ENCODE data around the gene FRMD4A. TPM values are rescaled to one million over a fixed set of nuclear protein-coding genes. Genes with fewer than 3 reads are reported as not detected.
A peak's percentile ranks its signal among the peaks of the same experiment; 100 is the strongest.

Gene FRMD4A
- total and polyA plus RNA-seq, 8 donors: 6.9 to 25.3 (median 11.3) TPM

- DNase-seq: peak in 1 of 2 donors; percentile 46
- TF ChIP-seq POLR2AphosphoS5 (IDR thresholded peaks at IDR 0.05): peak in 1 of 3 donors; percentile 67
- TF ChIP-seq EP300 (IDR thresholded peaks at IDR 0.05): no peak
- no peak for TF ChIP-seq POLR2A (IDR thresholded peaks at IDR 0.05)
- TF ChIP-seq, protein P1, sequence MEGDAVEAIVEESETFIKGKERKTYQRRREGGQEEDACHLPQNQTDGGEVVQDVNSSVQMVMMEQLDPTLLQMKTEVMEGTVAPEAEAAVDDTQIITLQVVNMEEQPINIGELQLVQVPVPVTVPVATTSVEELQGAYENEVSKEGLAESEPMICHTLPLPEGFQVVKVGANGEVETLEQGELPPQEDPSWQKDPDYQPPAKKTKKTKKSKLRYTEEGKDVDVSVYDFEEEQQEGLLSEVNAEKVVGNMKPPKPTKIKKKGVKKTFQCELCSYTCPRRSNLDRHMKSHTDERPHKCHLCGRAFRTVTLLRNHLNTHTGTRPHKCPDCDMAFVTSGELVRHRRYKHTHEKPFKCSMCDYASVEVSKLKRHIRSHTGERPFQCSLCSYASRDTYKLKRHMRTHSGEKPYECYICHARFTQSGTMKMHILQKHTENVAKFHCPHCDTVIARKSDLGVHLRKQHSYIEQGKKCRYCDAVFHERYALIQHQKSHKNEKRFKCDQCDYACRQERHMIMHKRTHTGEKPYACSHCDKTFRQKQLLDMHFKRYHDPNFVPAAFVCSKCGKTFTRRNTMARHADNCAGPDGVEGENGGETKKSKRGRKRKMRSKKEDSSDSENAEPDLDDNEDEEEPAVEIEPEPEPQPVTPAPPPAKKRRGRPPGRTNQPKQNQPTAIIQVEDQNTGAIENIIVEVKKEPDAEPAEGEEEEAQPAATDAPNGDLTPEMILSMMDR (IDR thresholded peaks at IDR 0.05): no peak
- Histone ChIP-seq H3K27ac (no peak overlapping the region), H3K4me1 (no peaks in the 10 kb centered on the region), H3K36me3 (no peaks in the 10 kb centered on the region), H3K9me3 (peaks cover 0 to 9% (median 6%) of the 10 kb centered on the region in 4 donors), H3K27me3 (no peaks in the 10 kb centered on the region), H3K4me3 (no peak overlapping the region)
- WGBS, 5 donors: 64 to 73% (median 68%) methylated on average over 6 of the region's 6 CpGs
- intact Hi-C loops (cut with DNase I; ENCODE audit: low total_unique reads): no loop called here
Measured at GRCh38 chr10:14056610-14057332, 274.0 kb downstream of the FRMD4A start.

- Histone ChIP-seq H3K27me3 (no peaks in the 10 kb centered on the region), H3K9me3 (peaks cover 0 to 9% (median 6%) of the 10 kb centered on the region in 4 donors), H3K4me1 (no peaks in the 10 kb centered on the region), H3K4me3 (no peak overlapping the region), H3K27ac (no peak overlapping the region), H3K36me3 (no peaks in the 10 kb centered on the region)
- 61 to 80% (median 68%) methylated on average over 5 of the region's 5 CpGs for WGBS, 5 donors
- intact Hi-C loops (cut with DNase I; ENCODE audit: low total_unique reads): no loop called here
- no peak for DNase-seq
- TF ChIP-seq POLR2A (IDR thresholded peaks at IDR 0.05): no peak
- TF ChIP-seq, protein P1 (IDR thresholded peaks at IDR 0.05): no peak
- no peak for TF ChIP-seq POLR2AphosphoS5 (IDR thresholded peaks at IDR 0.05)
- no peak for TF ChIP-seq EP300 (IDR thresholded peaks at IDR 0.05)
Measured at GRCh38 chr10:14052931-14053330, 277.8 kb downstream of the FRMD4A start.

DNA sequence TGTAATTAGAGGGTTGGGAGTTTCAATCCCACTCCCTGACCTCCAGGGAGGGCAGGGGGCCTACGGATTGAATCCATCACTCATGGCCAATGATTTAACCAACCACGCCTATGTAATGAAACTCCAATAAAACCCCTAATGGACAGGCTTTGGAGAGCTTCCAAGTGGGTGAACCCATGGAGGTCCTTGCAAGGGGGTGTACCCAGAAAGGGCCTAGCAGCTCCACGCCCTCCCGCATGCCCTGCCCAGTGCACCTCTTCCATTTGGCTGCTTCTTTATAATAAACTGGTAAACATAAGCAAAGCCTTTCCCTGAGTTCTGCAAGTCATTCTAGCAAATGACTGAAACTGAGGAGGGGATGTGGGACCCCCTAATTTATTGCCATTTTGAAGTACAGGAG is 280.1 kb downstream of the FRMD4A start:
- TF ChIP-seq, protein P1 (IDR thresholded peaks at IDR 0.05): no peak
- TF ChIP-seq POLR2A (IDR thresholded peaks at IDR 0.05) (no peak), EP300 (IDR thresholded peaks at IDR 0.05) (no peak), POLR2AphosphoS5 (IDR thresholded peaks at IDR 0.05) (no peak)
- no peaks in the 10 kb centered on the region for H3K36me3 ChIP-seq
- no peak overlapping the region for H3K4me3 ChIP-seq
- no peaks in the 10 kb centered on the region for H3K27me3 ChIP-seq
- H3K4me1 ChIP-seq: no peaks in the 10 kb centered on the region
- peaks cover 0 to 9% (median 6%) of the 10 kb centered on the region in 4 donors for H3K9me3 ChIP-seq
- DNase-seq: peak in 1 of 2 donors; percentile 24
- H3K27ac ChIP-seq: no peak overlapping the region
- WGBS, 5 donors: 78 to 83% (median 80%) methylated on average over 4 of the region's 4 CpGs
- intact Hi-C loops (cut with DNase I; ENCODE audit: low total_unique reads): no loop called here

DNA sequence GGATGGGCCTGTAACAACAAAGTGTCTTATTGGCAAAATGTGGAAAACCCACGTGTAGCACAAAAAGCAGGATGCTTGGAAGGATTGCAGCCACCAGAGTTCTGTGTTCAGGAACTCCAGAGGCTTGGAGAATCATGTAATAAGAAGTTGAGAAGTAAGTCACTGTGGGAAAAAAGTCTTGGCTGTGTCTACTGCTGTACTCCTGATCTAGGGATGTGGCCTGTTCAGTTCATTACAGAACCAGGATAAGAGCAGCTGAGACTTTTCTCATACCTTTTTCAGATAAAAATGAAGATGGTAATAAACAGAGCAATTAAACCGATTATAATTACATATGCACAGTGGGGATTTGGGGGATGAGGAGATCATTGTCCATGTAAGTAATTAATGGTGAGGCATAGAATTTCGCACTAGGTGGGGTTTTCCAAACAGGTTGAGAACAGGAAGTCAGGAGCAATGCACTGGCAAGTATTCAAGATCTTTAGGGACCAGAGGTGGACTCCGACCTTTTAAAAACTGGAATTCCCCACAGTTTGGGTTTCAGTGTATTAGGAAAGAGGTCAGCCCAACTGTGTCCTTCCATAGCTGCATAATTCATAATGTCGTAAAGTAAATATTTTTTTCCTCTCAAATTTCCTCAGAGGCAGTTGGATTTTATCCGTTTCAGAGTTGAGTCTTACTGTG is 281.7 kb downstream of the FRMD4A start:
- no peaks in the 10 kb centered on the region for H3K27me3 ChIP-seq
- no peak overlapping the region for H3K27ac ChIP-seq
- TF ChIP-seq POLR2A (IDR thresholded peaks at IDR 0.05) (no peak), EP300 (IDR thresholded peaks at IDR 0.05) (no peak), POLR2AphosphoS5 (IDR thresholded peaks at IDR 0.05) (no peak)
- TF ChIP-seq, protein P1 (IDR thresholded peaks at IDR 0.05): no peak
- WGBS, 5 donors: 44 to 64% (median 53%) methylated on average over 6 of the region's 6 CpGs
- H3K36me3 ChIP-seq: no peaks in the 10 kb centered on the region
- no peaks in the 10 kb centered on the region for H3K4me1 ChIP-seq
- H3K4me3 ChIP-seq: no peak overlapping the region
- peaks cover 0 to 9% (median 6%) of the 10 kb centered on the region in 4 donors for H3K9me3 ChIP-seq
- DNase-seq: peak in 1 of 2 donors; percentile 35
- intact Hi-C loops (cut with DNase I; ENCODE audit: low total_unique reads): no loop called here

All from stomach (tissue), 9 donors.